NCI-H1092 (cell line): ENCODE results near the gene EYS.

Source experiments
- DNase-seq: peaks from one replicate; lab custom pipeline; 2025; lab: John Stamatoyannopoulos, UW

Gene EYS

GRCh38 chr6:65707126-65707826 is at the start of gene EYS:
EYS (minus strand) TSS chr6:65707226; CDS start chr6:65495410, 211,816 bp downstream.
- DNase-seq = peak; percentile 3

- no peak for DNase-seq
Measured at GRCh38 chr6:65746302-65746701, 39.3 kb upstream of the EYS start.

- no peak for DNase-seq
Measured at GRCh38 chr6:65745614-65746013, 38.6 kb upstream of the EYS start.

DNA sequence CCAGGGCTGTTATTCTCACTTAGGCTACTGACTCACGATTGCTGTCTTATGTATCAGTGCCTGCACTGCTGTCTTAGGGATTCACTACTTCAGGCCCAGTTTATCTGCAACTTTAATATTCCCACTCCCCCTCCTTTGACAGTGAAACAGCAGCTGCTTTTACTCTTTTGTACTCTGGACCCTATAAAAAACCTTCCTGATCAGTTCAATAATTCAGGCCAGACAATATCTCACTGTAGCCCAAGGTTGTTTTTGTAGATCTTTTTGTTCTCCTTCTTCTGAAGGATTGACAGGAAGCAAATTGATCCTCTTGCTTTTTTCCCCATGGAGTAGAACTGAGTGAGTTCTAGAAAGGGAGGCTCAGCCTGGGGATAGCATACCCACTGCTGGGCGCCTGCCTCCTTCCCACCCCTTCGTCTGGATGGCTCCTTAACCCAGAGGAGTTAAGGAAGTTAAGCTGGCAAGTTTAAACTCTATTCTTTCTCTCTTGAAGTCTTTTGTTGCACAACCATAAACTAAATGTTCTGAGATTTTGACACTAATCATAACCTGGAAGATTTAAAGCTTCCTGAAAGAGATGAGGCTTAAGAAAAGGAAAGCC is 22.0 kb upstream of the EYS start:
- no peak for DNase-seq

DNA sequence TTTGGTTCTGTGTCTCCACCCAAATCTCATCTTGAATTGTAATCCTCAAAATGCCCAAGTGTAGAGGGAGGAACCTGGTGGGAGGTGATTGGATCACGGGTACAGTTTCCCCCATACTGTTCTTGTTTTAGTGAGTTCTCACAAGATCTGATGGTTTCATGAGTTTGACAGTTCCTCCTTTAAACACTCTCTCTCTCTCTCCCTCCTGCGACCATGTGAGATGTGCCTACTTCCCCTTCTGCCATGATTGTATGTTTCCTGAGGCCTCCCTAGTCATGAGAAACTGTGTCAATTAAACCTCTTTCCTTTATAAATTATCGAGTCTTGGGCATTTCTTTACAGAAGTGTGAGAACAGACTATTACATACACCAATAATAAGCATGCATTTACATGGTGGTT is 12.1 kb upstream of the EYS start:
- no peak for DNase-seq

DNA sequence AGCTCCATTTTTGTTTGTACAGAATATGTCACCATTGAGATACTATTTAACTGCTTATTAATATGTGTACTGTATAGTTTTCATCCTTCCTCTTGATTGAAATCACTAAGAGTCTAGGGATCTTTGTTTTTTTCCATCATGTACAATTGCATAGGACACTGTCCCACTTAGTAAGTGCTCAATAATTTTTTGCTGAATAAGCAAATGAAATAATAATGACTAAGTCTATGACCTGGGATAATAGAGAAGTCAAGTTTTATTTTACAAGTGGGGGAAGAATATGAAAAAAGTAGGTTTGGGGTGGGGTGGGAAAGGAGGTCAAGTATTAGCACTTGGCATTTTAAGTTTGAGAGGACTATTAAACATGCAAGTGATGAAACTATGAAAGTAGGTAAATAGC is 4.5 kb upstream of the EYS start:
- DNase-seq = no peak

GRCh38 chr6:65709099-65709830 is 2.2 kb upstream of the EYS start:
- no peak for DNase-seq

- no peak for DNase-seq
Measured at GRCh38 chr6:65708162-65708561, 1.1 kb upstream of the EYS start.

GRCh38 chr6:65706436-65706835 is 590 bp downstream of the EYS start:
- no peak for DNase-seq

GRCh38 chr6:65701325-65701724 is 5.7 kb downstream of the EYS start:
- DNase-seq = no peak

- no peak for DNase-seq
Measured at GRCh38 chr6:65700561-65700960, 6.5 kb downstream of the EYS start.

DNA sequence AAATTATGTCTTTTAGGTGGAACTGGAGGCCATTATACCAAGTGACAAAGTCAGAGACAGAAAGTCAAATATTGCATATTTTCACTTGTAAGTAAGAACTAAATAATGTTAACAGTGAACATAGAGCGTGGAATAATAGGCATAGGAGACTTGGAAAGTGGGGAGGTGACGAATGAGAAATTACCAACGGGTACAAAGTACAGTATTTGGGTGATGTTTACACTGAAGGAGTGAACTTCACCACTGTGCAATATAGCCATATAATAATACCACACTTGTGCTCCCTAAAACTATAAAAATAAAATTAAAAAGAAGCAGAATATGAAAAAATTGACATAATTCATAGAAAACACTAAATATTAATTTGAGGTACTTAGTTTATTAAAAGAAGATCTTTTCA is 14.9 kb downstream of the EYS start:
- DNase-seq = no peak

GRCh38 chr6:65680232-65680631 is 26.8 kb downstream of the EYS start:
- no peak for DNase-seq

GRCh38 chr6:65671922-65672321 is 35.1 kb downstream of the EYS start:
- DNase-seq = no peak

GRCh38 chr6:65667916-65668656 is 38.9 kb downstream of the EYS start:
- DNase-seq = no peak

DNA sequence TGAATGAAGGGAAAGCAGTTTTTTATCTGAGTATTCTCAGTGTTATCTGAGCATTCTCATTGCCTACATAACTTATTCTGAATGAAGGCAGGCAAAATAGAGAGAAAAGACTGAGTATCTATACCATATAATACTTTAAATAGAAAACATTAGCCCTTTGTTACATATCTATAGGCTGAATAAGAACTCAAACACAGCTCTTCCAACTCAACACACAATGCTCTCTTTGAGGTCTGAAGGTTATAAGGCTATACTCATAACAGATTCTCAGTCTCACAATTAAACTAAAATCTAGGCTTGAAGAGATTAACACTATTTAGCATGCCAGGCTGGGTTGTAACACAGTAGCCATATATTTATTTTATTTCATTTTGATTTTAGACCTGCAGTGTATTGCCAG is 56.9 kb downstream of the EYS start:
- DNase-seq = no peak

DNA sequence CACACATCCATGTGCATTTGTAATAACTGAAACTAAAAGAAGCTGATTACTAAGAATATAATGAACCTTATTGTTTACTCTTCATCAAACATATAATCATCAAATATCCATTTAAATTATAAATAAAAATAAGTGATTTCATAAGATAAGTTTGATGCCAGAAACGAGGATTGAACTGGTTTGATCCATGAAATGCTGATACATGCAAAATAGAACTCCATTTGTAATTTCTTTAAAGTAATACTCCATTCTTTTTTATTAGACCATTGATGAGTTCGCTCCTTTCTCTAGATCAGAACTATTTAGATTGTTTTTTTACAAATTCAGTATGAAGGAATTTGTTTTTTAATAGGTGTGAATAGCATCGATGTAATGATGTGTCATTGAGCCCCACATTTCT is 57.6 kb downstream of the EYS start:
- no peak for DNase-seq

GRCh38 chr6:65646544-65646943 is 60.5 kb downstream of the EYS start:
- DNase-seq = no peak

DNA sequence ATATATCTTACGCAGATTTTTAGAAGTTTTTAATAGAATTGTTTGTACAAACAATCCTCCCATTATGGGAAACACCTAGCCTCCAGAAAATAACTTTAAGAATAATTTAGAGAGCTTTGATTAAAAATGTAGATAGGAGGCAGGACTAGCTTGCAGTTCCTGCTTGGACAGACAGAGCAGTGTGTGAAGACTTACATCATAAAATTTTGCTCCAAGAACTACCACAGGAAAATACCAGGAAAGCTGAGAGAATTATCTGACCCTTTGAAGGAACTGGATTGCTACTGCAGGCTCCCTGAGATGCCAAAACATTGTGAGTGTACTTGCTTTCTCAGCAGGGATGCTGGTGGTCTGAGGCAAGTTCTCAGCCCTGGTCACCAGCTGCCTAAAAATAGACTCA is 64.2 kb downstream of the EYS start:
- no peak for DNase-seq

DNA sequence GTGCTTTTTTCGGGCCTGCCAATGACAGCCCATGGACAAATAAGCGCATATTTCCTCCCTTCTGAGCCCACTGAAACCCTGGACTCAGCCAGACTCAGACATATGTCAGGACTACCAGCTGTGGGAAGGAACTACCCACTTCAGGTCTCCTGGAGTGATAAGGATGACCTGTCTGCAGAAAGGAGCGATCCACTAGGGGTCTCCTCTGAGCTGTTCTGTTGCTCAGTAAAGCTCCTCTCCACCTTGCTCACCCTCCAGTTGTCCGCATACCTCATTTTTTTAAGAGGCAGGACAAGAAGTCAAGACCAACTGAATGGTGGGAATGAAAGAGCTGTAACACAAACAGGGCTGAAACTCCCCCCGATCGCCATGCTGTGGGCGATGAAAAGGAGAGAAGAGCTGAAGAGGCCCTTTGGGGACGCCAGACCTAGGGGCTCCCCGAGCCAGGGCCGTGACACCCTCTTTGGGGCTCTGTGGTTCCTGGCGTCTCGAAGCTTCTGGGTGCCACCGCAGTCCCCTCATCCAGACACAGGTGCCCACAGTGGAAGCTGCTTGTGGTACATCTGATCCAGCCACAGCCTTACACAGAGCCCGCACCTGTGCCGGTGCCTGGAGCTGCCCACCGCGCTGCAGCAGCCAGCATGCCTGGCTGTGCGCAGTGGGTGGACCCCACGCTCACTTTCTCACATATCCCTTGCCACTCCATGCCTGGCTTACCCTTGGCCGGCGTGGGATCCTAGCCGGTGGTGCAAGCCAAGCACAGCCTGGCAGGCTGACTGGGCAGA is 68.8 kb downstream of the EYS start:
- peak; percentile 0 for DNase-seq

- no peak for DNase-seq
Measured at GRCh38 chr6:65637289-65638046, 69.6 kb downstream of the EYS start.
